Activated CD8-positive, alpha-beta T cell treated with anti-CD3 and anti-CD28 coated beads for 36 hours (primary cell): ENCODE results near the gene PRCD. TPM values are rescaled to one million over a fixed set of nuclear protein-coding genes. Genes with fewer than 3 reads are reported as not detected.

Source experiments
- ATAC-seq: fragments of 200-7000 bp; cut with Tn5 transposase; one replicate; pipeline ENCODE4 v1.10.0; 2021; ENCODE audit warnings: mild to moderate bottlenecking, moderate library complexity
- CTCF ChIA-PET: fragments of 350-600 bp; sonication (Branson Sonifier 250); formaldehyde crosslinking; loops from one replicate; lab custom pipeline; 2021; ENCODE audit warnings: antibody characterized with exemption; lab: Charles Lee
- POLR2A ChIA-PET: fragments of 350-600 bp; sonication (Branson Sonifier 250); formaldehyde crosslinking; loops from one replicate; lab custom pipeline; 2021; ENCODE audit warnings: antibody characterized with exemption; lab: Charles Lee
- DNase-seq: peaks from one replicate; pipeline ENCODE4 v3.0.0-alpha.2; 2020
- H3K27ac Mint-ChIP-seq: one replicate; pipeline ENCODE4 v1.8.0; 2021; ENCODE audit warnings: mild to moderate bottlenecking, mixed read lengths
- H3K27me3 Mint-ChIP-seq: one replicate; pipeline ENCODE4 v1.8.0; 2021; ENCODE audit warnings: mixed read lengths
- H3K36me3 Mint-ChIP-seq: one replicate; pipeline ENCODE4 v1.8.0; 2021; ENCODE audit warnings: low read depth, mixed read lengths
- H3K4me1 Mint-ChIP-seq: one replicate; pipeline ENCODE4 v1.8.0; 2021; ENCODE audit warnings: low read depth, mixed read lengths
- H3K4me3 Mint-ChIP-seq: one replicate; pipeline ENCODE4 v1.8.0; 2021; ENCODE audit warnings: mild to moderate bottlenecking, moderate library complexity, mixed read lengths
- H3K9me3 Mint-ChIP-seq: one replicate; pipeline ENCODE4 v1.8.0; 2021; ENCODE audit warnings: mixed read lengths
- intact Hi-C: fragments of 100-400 bp; cut with micrococcal nuclease; formaldehyde crosslinking; loops from one replicate; pipeline ENCODE4 v1.10.0; 2022
- total RNA-seq, 2 experiments: library from RNA; stranded (reverse); gene quantifications; one replicate each; pipeline ENCODE4 v1.2.3, GENCODE V29; 2021
- TF ChIP-seq, protein P1 (sequence below): fragments of 200-600 bp; IDR thresholded peaks from one replicate; pipeline ENCODE4 v1.8.0; 2022; ENCODE audit warnings: antibody characterized with exemption, mild to moderate bottlenecking

PRCD gene
- total RNA-seq, 2 experiments from 2014 or later, result not detected

DNA sequence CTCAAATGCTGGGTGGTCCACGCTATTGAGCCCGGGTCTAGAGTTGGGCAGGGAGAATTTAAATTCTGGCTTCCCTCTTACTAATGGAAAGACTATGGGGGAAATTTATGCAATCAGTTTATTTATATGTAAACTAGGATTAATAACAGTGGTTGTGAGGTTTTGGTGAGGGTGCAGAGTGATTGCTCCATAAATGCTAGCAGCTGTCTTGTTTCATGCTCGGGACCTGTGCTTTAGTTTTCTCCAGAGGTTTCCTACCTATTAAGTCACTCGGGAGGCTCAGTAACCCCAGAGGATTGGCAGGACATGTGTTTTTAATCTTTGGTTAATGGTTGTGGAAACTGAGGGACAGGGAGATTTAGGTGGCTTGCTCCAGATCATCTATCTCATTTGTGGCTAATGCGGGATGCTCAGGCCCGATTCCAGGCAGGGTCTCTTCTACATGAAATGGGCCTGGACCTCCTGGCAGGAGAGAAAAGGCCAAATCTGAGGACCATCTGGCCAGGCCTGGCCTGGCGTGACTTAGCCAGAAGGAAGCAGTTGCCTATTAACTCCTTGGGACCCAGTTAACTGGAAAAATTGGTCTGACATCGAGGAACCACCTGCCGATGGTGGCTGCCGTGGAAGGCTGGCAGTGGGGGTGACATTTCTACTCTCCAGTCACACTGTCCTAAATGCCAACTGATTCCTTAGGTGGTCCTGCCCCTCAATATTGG is 2.1 kb downstream of the PRCD start:
- POLR2A ChIA-PET, result interaction anchor here (6.2 kb wide), 1 partner anchor 16 kb away, joined by 40 read pairs; no protein-coding TSS in a partner anchor
- intact Hi-C loops, result no loop called here
- H3K36me3 Mint-ChIP-seq, result no peaks in the 10 kb centered on the region
- no peaks in the 10 kb centered on the region for H3K9me3 Mint-ChIP-seq
- TF ChIP-seq, protein P1, sequence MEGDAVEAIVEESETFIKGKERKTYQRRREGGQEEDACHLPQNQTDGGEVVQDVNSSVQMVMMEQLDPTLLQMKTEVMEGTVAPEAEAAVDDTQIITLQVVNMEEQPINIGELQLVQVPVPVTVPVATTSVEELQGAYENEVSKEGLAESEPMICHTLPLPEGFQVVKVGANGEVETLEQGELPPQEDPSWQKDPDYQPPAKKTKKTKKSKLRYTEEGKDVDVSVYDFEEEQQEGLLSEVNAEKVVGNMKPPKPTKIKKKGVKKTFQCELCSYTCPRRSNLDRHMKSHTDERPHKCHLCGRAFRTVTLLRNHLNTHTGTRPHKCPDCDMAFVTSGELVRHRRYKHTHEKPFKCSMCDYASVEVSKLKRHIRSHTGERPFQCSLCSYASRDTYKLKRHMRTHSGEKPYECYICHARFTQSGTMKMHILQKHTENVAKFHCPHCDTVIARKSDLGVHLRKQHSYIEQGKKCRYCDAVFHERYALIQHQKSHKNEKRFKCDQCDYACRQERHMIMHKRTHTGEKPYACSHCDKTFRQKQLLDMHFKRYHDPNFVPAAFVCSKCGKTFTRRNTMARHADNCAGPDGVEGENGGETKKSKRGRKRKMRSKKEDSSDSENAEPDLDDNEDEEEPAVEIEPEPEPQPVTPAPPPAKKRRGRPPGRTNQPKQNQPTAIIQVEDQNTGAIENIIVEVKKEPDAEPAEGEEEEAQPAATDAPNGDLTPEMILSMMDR, result no peak
- CTCF ChIA-PET, result interaction anchor here (5.6 kb wide), 1 partner anchor 19 kb away, joined by 69 read pairs; no protein-coding TSS in a partner anchor
- no peak for DNase-seq
- peaks cover 22% of the 10 kb centered on the region for H3K27me3 Mint-ChIP-seq
- H3K4me3 Mint-ChIP-seq, result no peak overlapping the region
- H3K4me1 Mint-ChIP-seq, result peaks cover 8% of the 10 kb centered on the region
- H3K27ac Mint-ChIP-seq, result no peak overlapping the region
- no peak for ATAC-seq

DNA sequence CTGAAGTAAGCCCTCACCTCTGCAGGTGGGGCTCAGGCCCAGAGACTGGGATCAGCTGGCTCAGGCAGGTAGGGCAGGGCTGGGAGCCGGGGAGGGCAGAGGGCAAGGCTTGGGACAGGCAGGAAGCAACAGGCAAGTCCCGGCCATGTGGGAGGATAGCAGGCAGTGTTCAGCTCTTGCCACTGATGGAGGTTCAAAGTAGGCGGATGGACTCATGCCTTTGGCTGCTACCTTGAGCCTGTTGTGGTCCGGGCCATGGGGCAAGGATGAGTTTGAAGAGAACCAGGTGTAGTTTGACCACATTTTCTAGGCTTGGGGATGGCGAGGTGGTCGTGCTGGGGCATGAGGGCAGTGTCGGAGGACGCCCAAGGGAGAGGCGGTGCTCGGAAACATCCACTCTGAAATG is 2.7 kb downstream of the PRCD start:
- intact Hi-C loops, result no loop called here
- ATAC-seq (no peak), DNase-seq (no peak)
- ChIA-PET CTCF (interaction anchor here (2.1 to 5.6 kb wide), 2 partner anchors 19 to 81 kb away, joined by 6 to 69 read pairs; no protein-coding TSS in a partner anchor), POLR2A (interaction anchor here (6.2 kb wide), 1 partner anchor 15 kb away, joined by 40 read pairs; no protein-coding TSS in a partner anchor)
- Mint-ChIP-seq H3K27ac (no peak overlapping the region), H3K9me3 (no peaks in the 10 kb centered on the region), H3K4me3 (no peak overlapping the region), H3K27me3 (peaks cover 22% of the 10 kb centered on the region), H3K4me1 (peaks cover 8% of the 10 kb centered on the region), H3K36me3 (no peaks in the 10 kb centered on the region)
- TF ChIP-seq, protein P1, result no peak

DNA sequence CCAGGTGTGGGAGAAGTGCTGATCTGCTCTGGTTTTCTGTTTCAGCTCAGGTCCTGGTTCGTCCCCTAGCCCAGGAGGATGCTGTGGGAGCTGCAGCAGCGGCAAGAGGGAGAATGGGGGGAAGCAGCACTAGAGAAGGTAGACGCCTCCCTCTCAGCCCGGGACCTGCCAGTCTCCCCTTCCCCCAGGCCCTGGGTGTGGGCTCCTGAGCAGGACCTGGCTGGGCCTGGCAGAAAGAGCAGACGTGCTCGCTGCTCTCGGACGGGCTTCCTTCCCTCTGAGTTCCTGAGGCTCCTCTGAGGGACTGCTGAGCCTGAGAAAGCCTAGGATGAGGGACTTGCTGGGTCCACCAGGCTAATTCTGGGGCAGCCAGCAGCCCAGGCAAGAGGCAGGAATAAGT is 3.1 kb downstream of the PRCD start:
- intact Hi-C loops, result no loop called here
- TF ChIP-seq, protein P1, result no peak
- DNase-seq, result no peak
- Mint-ChIP-seq H3K36me3 (no peaks in the 10 kb centered on the region), H3K4me1 (peaks cover 8% of the 10 kb centered on the region), H3K9me3 (no peaks in the 10 kb centered on the region), H3K27me3 (peaks cover 22% of the 10 kb centered on the region), H3K4me3 (no peak overlapping the region), H3K27ac (no peak overlapping the region)
- ATAC-seq, result no peak
- CTCF ChIA-PET, result interaction anchor here (2.1 to 5.6 kb wide), 2 partner anchors 20 to 81 kb away, joined by 6 to 69 read pairs; no protein-coding TSS in a partner anchor
- POLR2A ChIA-PET, result interaction anchor here (3.2 to 6.2 kb wide), 2 partner anchors 15 kb away, joined by 12 to 40 read pairs; no protein-coding TSS in a partner anchor

DNA sequence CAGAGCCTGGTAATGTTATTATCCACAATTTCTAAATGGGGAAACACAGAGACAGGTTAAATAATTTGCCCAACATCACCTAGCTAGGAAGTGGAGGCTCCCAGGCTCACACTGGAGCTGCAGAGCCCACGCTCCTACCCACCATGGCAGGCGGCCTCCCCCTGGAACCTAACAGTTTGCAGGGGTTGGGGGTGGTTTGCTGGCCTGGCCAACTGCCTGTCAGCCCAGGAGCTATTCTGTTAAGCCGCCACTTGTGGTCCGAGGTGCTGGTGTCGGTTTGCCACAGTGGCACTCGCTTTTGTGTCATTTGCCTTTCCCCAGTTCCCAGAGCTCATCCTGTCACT is 3.6 kb downstream of the PRCD start:
- CTCF ChIA-PET, result interaction anchor here (2.1 to 5.6 kb wide), 2 partner anchors 20 to 80 kb away, joined by 6 to 69 read pairs; no protein-coding TSS in a partner anchor
- ATAC-seq (no peak), DNase-seq (no peak)
- Mint-ChIP-seq H3K4me1 (peaks cover 8% of the 10 kb centered on the region), H3K9me3 (no peaks in the 10 kb centered on the region), H3K4me3 (no peak overlapping the region), H3K36me3 (no peaks in the 10 kb centered on the region), H3K27ac (no peak overlapping the region), H3K27me3 (peaks cover 22% of the 10 kb centered on the region)
- intact Hi-C loops, result no loop called here
- POLR2A ChIA-PET, result interaction anchor here (3.2 to 6.2 kb wide), 2 partner anchors 14 to 15 kb away, joined by 12 to 40 read pairs; no protein-coding TSS in a partner anchor
- TF ChIP-seq, protein P1, result no peak
